ENCODE results near the gene MYRF. TPM values are rescaled to one million over a fixed set of nuclear protein-coding genes. Genes with fewer than 3 reads are reported as not detected.

MYRF gene
- total and polyA plus RNA-seq, 2 donors (not counting 1 experiment from before 2014, with no cell fraction given): 0.27 to 0.34 TPM

- intact Hi-C loops (cut with micrococcal nuclease): no loop called here
- Mint-ChIP-seq H3K9me3 (ENCODE audit: insufficient read depth) (no peaks in the 10 kb centered on the region), H3K27ac (no peak overlapping the region), H3K27me3 (peaks cover 12% of the 10 kb centered on the region), H3K4me3 (peak overlapping the region; percentile 73), H3K4me1 (peaks cover 17% of the 10 kb centered on the region)
- no peak overlapping the region for H3K4me2 ChIP-seq (replicated peaks; ENCODE audit: low read depth, low read length, poor library complexity, severe bottlenecking)
- no peak overlapping the region for H2AFZ ChIP-seq (ENCODE audit: insufficient read depth, low read depth, low read length, poor library complexity, severe bottlenecking)
- peaks cover 12 to 13% of the 10 kb centered on the region in 2 donors for H3K4me1 ChIP-seq (ENCODE audit: control insufficient read depth in 2 of 2, insufficient read depth in 2 of 2, low read length in 2 of 2)
- TF ChIP-seq EZH2 (IDR thresholded peaks at IDR 0.05; ENCODE audit: borderline replicate concordance, insufficient read depth, low read depth, low read length, poor library complexity, severe bottlenecking): no peak
- TF ChIP-seq, protein P1, sequence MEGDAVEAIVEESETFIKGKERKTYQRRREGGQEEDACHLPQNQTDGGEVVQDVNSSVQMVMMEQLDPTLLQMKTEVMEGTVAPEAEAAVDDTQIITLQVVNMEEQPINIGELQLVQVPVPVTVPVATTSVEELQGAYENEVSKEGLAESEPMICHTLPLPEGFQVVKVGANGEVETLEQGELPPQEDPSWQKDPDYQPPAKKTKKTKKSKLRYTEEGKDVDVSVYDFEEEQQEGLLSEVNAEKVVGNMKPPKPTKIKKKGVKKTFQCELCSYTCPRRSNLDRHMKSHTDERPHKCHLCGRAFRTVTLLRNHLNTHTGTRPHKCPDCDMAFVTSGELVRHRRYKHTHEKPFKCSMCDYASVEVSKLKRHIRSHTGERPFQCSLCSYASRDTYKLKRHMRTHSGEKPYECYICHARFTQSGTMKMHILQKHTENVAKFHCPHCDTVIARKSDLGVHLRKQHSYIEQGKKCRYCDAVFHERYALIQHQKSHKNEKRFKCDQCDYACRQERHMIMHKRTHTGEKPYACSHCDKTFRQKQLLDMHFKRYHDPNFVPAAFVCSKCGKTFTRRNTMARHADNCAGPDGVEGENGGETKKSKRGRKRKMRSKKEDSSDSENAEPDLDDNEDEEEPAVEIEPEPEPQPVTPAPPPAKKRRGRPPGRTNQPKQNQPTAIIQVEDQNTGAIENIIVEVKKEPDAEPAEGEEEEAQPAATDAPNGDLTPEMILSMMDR (IDR thresholded peaks at IDR 0.05): no peak
- ChIA-PET POLR2A (no interaction called here), CTCF (interaction anchor here (0.9 to 2.6 kb wide), 2 partner anchors 10 to 19 kb away, joined by 3 to 11 read pairs; no protein-coding TSS in a partner anchor)
- 89% methylated on average over 7 of the region's 11 CpGs for WGBS (ENCODE audit: insufficient coverage)
- peaks cover 0 to 8% (median 0%) of the 10 kb centered on the region in 4 experiments for H3K27me3 ChIP-seq (replicated peaks in 1 of 4; ENCODE audit: control extremely low read depth in 1 of 4, control insufficient read depth in 3 of 4, insufficient read depth in 4 of 4, low read length in 3 of 4)
- H3K9me3 ChIP-seq (ENCODE audit: control extremely low read depth in 1 of 3, control insufficient read depth in 2 of 3, insufficient read depth in 1 of 3, low read length in 2 of 3): no peaks in the 10 kb centered on the region
- DNase-seq (no peak), ATAC-seq (ENCODE audit: low read depth) (no peak)
- no peak overlapping the region for H3K9ac ChIP-seq (ENCODE audit: low read length)
- no peak overlapping the region for H3K4me3 ChIP-seq (ENCODE audit: control extremely low read depth in 1 of 5, extremely low read depth in 1 of 5, insufficient read depth in 1 of 5, low read depth in 2 of 5, low read length in 4 of 5)
- H3K27ac ChIP-seq (ENCODE audit: low read length in 2 of 2): no peak overlapping the region
- H4K20me1 ChIP-seq (ENCODE audit: control insufficient read depth, insufficient read depth, low read length, poor library complexity, severe bottlenecking): no peaks in the 10 kb centered on the region
- H3K36me3 ChIP-seq (replicated peaks in 1 of 2; ENCODE audit: control extremely low read depth in 1 of 2, control insufficient read depth in 1 of 2, extremely low read depth in 1 of 2, insufficient read depth in 2 of 2, low read length in 1 of 2): no peaks in the 10 kb centered on the region
- no peaks in the 10 kb centered on the region for H3K79me2 ChIP-seq (ENCODE audit: control insufficient read depth, insufficient read depth, low read length)
Measured at GRCh38 chr11:61778357-61778886, 26.0 kb downstream of the MYRF start.

DNA sequence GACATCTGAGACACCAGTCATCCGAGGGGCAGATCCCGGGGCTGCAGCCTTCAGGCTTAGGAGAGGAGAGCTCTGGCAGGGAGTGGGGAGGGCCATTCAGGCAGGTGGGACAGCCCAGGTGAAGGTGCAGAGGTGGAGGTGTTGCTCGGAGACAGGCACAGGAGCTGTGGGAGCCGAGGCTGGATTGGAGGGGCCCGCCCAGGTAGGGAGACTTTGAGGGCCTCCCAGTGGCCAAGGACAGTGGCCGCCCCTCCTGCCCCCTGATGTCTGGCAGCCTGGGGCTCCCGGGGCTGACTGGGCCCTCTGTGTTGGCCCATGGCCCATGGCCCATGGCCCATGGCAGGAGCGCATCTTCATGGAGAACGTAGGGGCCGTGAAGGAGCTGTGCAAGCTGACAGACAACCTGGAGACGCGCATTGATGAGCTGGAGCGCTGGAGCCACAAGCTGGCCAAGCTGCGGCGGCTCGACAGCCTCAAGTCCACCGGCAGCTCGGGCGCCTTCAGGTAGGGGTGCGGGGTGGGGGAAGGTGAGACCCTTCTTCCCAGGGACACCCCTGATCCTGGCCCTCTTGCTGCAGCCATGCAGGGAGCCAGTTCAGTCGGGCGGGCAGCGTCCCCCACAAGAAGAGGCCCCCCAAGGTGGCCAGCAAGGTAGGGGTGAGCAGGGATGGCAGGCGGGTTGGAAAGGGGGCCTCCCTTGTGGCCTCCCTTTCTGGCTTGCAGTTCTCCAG lies 26.6 kb downstream of the MYRF start:
- Histone ChIP-seq H3K9ac (ENCODE audit: low read length) (no peak overlapping the region), H3K4me1 (ENCODE audit: control insufficient read depth in 2 of 2, insufficient read depth in 2 of 2, low read length in 2 of 2) (peaks cover 12 to 13% of the 10 kb centered on the region in 2 donors), H3K27me3 (replicated peaks in 1 of 4; ENCODE audit: control extremely low read depth in 1 of 4, control insufficient read depth in 3 of 4, insufficient read depth in 4 of 4, low read length in 3 of 4) (peaks cover 0 to 8% (median 0%) of the 10 kb centered on the region in 4 experiments), H3K4me3 (ENCODE audit: control extremely low read depth in 1 of 5, extremely low read depth in 1 of 5, insufficient read depth in 1 of 5, low read depth in 2 of 5, low read length in 4 of 5) (no peak overlapping the region), H2AFZ (ENCODE audit: insufficient read depth, low read depth, low read length, poor library complexity, severe bottlenecking) (no peak overlapping the region), H3K36me3 (replicated peaks in 1 of 2; ENCODE audit: control extremely low read depth in 1 of 2, control insufficient read depth in 1 of 2, extremely low read depth in 1 of 2, insufficient read depth in 2 of 2, low read length in 1 of 2) (no peaks in the 10 kb centered on the region), H3K9me3 (ENCODE audit: control extremely low read depth in 1 of 3, control insufficient read depth in 2 of 3, insufficient read depth in 1 of 3, low read length in 2 of 3) (no peaks in the 10 kb centered on the region), H3K79me2 (ENCODE audit: control insufficient read depth, insufficient read depth, low read length) (no peaks in the 10 kb centered on the region), H3K4me2 (replicated peaks; ENCODE audit: low read depth, low read length, poor library complexity, severe bottlenecking) (no peak overlapping the region), H3K27ac (ENCODE audit: low read length in 2 of 2) (no peak overlapping the region), H4K20me1 (ENCODE audit: control insufficient read depth, insufficient read depth, low read length, poor library complexity, severe bottlenecking) (no peaks in the 10 kb centered on the region)
- ATAC-seq (ENCODE audit: low read depth): no peak
- Mint-ChIP-seq H3K4me3 (no peak overlapping the region), H3K27ac (no peak overlapping the region), H3K9me3 (ENCODE audit: insufficient read depth) (no peaks in the 10 kb centered on the region), H3K4me1 (peaks cover 17% of the 10 kb centered on the region), H3K27me3 (peaks cover 12% of the 10 kb centered on the region)
- CTCF ChIA-PET: interaction anchor here (0.9 to 2.6 kb wide), 2 partner anchors 9 to 18 kb away, joined by 3 to 11 read pairs; no protein-coding TSS in a partner anchor
- TF ChIP-seq, protein P1 (IDR thresholded peaks at IDR 0.05): no peak
- no peak for TF ChIP-seq EZH2 (IDR thresholded peaks at IDR 0.05; ENCODE audit: borderline replicate concordance, insufficient read depth, low read depth, low read length, poor library complexity, severe bottlenecking)
- intact Hi-C loops (cut with micrococcal nuclease): no loop called here
- no peak for DNase-seq
- 93% methylated on average over 20 of the region's 24 CpGs for WGBS (ENCODE audit: insufficient coverage)
- POLR2A ChIA-PET: no interaction called here

All from B cell (primary cell).